ENCODE results near the gene MBNL2. TPM values are rescaled to one million over a fixed set of nuclear protein-coding genes. Genes with fewer than 3 reads are reported as not detected.

The MBNL2 gene
- total and polyA plus RNA-seq, 2 donors from 2014 or later: 18.8 to 70.5 TPM

DNA sequence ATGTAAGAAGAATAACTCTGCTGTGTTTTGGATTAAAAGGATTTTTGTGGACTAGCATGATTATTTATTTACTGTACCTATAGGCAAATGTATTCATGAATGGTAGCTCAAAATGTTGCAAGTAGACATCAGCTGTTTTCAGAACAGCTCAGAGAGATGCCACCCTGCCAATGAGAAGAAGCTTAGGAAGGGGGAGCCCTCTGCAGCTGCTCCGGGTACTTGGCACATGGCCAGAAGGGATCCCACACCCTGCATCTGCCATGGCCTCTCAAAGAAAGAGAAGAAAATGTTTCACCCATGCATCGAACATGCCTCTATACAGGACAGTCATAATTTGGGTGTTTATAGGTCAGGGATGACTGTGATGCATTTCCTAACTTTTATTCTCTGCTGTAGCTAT lies 30.5 kb upstream of the MBNL2 start:
- Histone ChIP-seq H3K9me3 (ENCODE audit: control insufficient read depth in 2 of 3, insufficient read depth in 1 of 3, low read length in 3 of 3) (no peaks in the 10 kb centered on the region), H3K27ac (ENCODE audit: low read depth in 2 of 2, low read length in 2 of 2) (no peak overlapping the region), H3K36me3 (ENCODE audit: control insufficient read depth in 2 of 3, insufficient read depth in 3 of 3, low read length in 3 of 3) (no peaks in the 10 kb centered on the region), H3K4me1 (ENCODE audit: control insufficient read depth in 2 of 3, insufficient read depth in 2 of 3, low read depth in 1 of 3, low read length in 3 of 3) (no peaks in the 10 kb centered on the region), H3K27me3 (ENCODE audit: control insufficient read depth, insufficient read depth, low read length) (no peaks in the 10 kb centered on the region), H3K4me3 (ENCODE audit: low read length in 3 of 3) (no peak overlapping the region), H3K9ac (ENCODE audit: low read length in 3 of 3) (no peak overlapping the region)
- no peak for DNase-seq
- intact Hi-C loops (cut with DNase I): no loop called here
- TF ChIP-seq, protein P1, sequence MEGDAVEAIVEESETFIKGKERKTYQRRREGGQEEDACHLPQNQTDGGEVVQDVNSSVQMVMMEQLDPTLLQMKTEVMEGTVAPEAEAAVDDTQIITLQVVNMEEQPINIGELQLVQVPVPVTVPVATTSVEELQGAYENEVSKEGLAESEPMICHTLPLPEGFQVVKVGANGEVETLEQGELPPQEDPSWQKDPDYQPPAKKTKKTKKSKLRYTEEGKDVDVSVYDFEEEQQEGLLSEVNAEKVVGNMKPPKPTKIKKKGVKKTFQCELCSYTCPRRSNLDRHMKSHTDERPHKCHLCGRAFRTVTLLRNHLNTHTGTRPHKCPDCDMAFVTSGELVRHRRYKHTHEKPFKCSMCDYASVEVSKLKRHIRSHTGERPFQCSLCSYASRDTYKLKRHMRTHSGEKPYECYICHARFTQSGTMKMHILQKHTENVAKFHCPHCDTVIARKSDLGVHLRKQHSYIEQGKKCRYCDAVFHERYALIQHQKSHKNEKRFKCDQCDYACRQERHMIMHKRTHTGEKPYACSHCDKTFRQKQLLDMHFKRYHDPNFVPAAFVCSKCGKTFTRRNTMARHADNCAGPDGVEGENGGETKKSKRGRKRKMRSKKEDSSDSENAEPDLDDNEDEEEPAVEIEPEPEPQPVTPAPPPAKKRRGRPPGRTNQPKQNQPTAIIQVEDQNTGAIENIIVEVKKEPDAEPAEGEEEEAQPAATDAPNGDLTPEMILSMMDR (IDR thresholded peaks at IDR 0.05; ENCODE audit: borderline replicate concordance, extremely low read depth, insufficient read depth): no peak
- no peak for FAIRE-seq

DNA sequence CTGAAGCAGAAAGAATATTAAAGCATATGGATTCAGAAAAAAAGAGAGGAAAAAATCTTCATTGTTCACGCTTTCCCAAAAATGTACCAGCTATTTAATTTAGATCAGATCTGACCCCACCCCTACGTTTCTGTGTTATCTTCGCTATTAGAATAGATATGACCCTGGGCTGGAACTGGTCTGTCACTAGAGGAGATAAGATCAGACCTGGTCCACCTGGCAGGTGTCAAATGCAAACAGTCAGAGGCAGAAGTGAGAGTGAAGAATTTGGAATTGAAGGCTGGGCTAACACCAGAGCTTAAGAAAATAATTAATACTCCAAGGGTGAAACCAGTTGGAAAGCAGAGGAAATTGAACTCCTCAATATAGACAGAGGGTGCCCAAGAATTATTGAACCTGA lies 30.0 kb upstream of the MBNL2 start:
- intact Hi-C loops (cut with DNase I): no loop called here
- Histone ChIP-seq H3K4me3 (ENCODE audit: low read length in 3 of 3) (no peak overlapping the region), H3K9ac (ENCODE audit: low read length in 3 of 3) (no peak overlapping the region), H3K9me3 (ENCODE audit: control insufficient read depth in 2 of 3, insufficient read depth in 1 of 3, low read length in 3 of 3) (no peaks in the 10 kb centered on the region), H3K4me1 (ENCODE audit: control insufficient read depth in 2 of 3, insufficient read depth in 2 of 3, low read depth in 1 of 3, low read length in 3 of 3) (no peaks in the 10 kb centered on the region), H3K27ac (ENCODE audit: low read depth in 2 of 2, low read length in 2 of 2) (no peak overlapping the region), H3K27me3 (ENCODE audit: control insufficient read depth, insufficient read depth, low read length) (no peaks in the 10 kb centered on the region), H3K36me3 (ENCODE audit: control insufficient read depth in 2 of 3, insufficient read depth in 3 of 3, low read length in 3 of 3) (no peaks in the 10 kb centered on the region)
- no peak for DNase-seq
- TF ChIP-seq, protein P1 (IDR thresholded peaks at IDR 0.05; ENCODE audit: borderline replicate concordance, extremely low read depth, insufficient read depth): no peak
- no peak for FAIRE-seq

DNA sequence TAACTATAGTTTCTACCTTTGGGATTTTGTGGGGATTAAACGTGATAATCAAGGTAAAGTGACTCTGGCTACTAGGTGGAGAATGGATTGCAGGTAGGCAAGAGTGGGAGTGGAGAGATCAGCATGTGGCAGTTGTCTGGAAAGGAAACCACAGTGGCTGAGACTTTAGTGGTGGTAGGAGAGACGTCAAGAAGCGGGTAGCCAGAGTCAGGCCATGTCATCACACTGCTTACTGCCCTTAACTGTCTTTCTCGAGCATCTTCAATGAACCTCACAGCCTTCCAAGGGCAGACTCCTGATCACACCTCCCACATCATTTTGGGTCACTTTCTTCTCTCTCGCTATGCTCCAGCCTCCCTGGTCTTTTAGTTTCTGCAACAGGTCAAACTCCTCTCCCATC lies 28.6 kb upstream of the MBNL2 start:
- H3K27me3 ChIP-seq (ENCODE audit: control insufficient read depth, insufficient read depth, low read length): no peaks in the 10 kb centered on the region
- TF ChIP-seq, protein P1 (IDR thresholded peaks at IDR 0.05; ENCODE audit: borderline replicate concordance, extremely low read depth, insufficient read depth): no peak
- DNase-seq: no peak
- no peaks in the 10 kb centered on the region for H3K9me3 ChIP-seq (ENCODE audit: control insufficient read depth in 2 of 3, insufficient read depth in 1 of 3, low read length in 3 of 3)
- H3K9ac ChIP-seq (ENCODE audit: low read length in 3 of 3): no peak overlapping the region
- intact Hi-C loops (cut with DNase I): no loop called here
- H3K36me3 ChIP-seq (ENCODE audit: control insufficient read depth in 2 of 3, insufficient read depth in 3 of 3, low read length in 3 of 3): no peaks in the 10 kb centered on the region
- no peak overlapping the region for H3K27ac ChIP-seq (ENCODE audit: low read depth in 2 of 2, low read length in 2 of 2)
- FAIRE-seq: no peak
- no peak overlapping the region for H3K4me3 ChIP-seq (ENCODE audit: low read length in 3 of 3)
- H3K4me1 ChIP-seq (ENCODE audit: control insufficient read depth in 2 of 3, insufficient read depth in 2 of 3, low read depth in 1 of 3, low read length in 3 of 3): no peaks in the 10 kb centered on the region

DNA sequence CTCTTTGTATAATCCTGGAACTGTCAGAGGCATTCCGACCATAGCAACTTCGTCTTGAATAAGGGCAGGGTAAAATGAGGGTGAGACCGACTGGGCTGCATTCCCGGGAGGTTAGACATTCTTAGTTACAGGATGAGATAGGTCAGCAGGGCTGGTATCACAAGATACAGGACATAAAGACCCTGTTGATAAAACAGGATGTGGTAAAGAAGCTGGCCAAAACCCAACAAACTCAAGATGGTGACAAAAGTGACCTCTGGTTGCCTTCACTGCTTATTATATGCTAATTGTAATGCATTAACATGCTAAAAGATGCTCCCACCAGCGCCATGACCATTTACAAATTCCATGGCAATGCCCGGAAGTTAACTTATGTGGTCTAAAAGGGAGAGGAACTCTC lies 27.7 kb upstream of the MBNL2 start:
- Histone ChIP-seq H3K36me3 (ENCODE audit: control insufficient read depth in 2 of 3, insufficient read depth in 3 of 3, low read length in 3 of 3) (no peaks in the 10 kb centered on the region), H3K9ac (ENCODE audit: low read length in 3 of 3) (no peak overlapping the region), H3K4me3 (ENCODE audit: low read length in 3 of 3) (no peak overlapping the region), H3K4me1 (ENCODE audit: control insufficient read depth in 2 of 3, insufficient read depth in 2 of 3, low read depth in 1 of 3, low read length in 3 of 3) (no peaks in the 10 kb centered on the region), H3K9me3 (ENCODE audit: control insufficient read depth in 2 of 3, insufficient read depth in 1 of 3, low read length in 3 of 3) (no peaks in the 10 kb centered on the region), H3K27ac (ENCODE audit: low read depth in 2 of 2, low read length in 2 of 2) (no peak overlapping the region), H3K27me3 (ENCODE audit: control insufficient read depth, insufficient read depth, low read length) (no peaks in the 10 kb centered on the region)
- FAIRE-seq (no peak), DNase-seq (peak in 1 of 5 donors; percentile 16)
- intact Hi-C loops (cut with DNase I): no loop called here
- TF ChIP-seq, protein P1 (IDR thresholded peaks at IDR 0.05; ENCODE audit: borderline replicate concordance, extremely low read depth, insufficient read depth): no peak

All from kidney (tissue), 14 donors.